ENCODE results near the gene ADCY2.

DNA sequence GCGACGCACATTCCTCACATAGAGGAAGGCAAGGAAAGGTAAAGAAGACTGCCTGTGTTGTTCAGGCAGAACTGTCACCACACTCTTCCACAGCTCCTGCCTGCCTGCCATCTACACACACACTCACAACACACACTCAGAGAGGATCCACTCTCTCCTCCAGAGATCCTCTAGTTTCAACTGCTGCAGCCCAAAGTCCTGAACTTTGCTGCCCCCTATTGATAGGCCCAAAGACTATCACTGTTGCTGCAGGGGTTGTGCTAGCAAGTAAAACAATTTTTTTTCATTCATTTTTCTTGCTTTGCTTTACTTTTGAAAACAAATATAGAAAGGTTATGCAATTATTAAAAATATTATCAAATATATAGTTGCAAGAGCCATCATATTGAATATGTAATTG is 460.9 kb downstream of the ADCY2 start:
- TF ChIP-seq, protein P1, sequence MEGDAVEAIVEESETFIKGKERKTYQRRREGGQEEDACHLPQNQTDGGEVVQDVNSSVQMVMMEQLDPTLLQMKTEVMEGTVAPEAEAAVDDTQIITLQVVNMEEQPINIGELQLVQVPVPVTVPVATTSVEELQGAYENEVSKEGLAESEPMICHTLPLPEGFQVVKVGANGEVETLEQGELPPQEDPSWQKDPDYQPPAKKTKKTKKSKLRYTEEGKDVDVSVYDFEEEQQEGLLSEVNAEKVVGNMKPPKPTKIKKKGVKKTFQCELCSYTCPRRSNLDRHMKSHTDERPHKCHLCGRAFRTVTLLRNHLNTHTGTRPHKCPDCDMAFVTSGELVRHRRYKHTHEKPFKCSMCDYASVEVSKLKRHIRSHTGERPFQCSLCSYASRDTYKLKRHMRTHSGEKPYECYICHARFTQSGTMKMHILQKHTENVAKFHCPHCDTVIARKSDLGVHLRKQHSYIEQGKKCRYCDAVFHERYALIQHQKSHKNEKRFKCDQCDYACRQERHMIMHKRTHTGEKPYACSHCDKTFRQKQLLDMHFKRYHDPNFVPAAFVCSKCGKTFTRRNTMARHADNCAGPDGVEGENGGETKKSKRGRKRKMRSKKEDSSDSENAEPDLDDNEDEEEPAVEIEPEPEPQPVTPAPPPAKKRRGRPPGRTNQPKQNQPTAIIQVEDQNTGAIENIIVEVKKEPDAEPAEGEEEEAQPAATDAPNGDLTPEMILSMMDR (IDR thresholded peaks at IDR 0.05), result peak in 1 of 3 donors; percentile 17
- no peak for TF ChIP-seq EP300 (IDR thresholded peaks at IDR 0.05)
- TF ChIP-seq POLR2A (IDR thresholded peaks at IDR 0.05), result no peak
